Activated naive CD4-positive, alpha-beta T cell treated with anti-CD3 and anti-CD28 coated beads, Interleukin-2, amount 50 U/mL, for 24 hours (primary cell): ENCODE data around the gene MUC20.
"Not testable (repeated sequence)": the region's sequence is repeated elsewhere in the genome, so short reads cannot be mapped to it uniquely, and the experiment has no call there.

Experiments used
- H3K27ac Mint-ChIP-seq: one replicate; pipeline ENCODE4 v1.8.0; 2021; ENCODE audit warnings: mild to moderate bottlenecking, mixed read lengths
- H3K27me3 Mint-ChIP-seq: one replicate; pipeline ENCODE4 v1.8.0; 2021; ENCODE audit warnings: mixed read lengths
- H3K36me3 Mint-ChIP-seq: one replicate; pipeline ENCODE4 v1.8.0; 2021; ENCODE audit warnings: mixed read lengths
- H3K4me1 Mint-ChIP-seq: one replicate; pipeline ENCODE4 v1.8.0; 2021; ENCODE audit warnings: mixed read lengths
- H3K4me3 Mint-ChIP-seq: one replicate; pipeline ENCODE4 v1.8.0; 2021; ENCODE audit warnings: mild to moderate bottlenecking, mixed read lengths
- H3K9me3 Mint-ChIP-seq: one replicate; pipeline ENCODE4 v1.8.0; 2021; ENCODE audit warnings: mixed read lengths

Gene MUC20

GRCh38 chr3:195689184-195690070 lies 31.4 kb upstream of the MUC20 start:
- H3K4me3 Mint-ChIP-seq, H3K4me1 Mint-ChIP-seq, H3K9me3 Mint-ChIP-seq, H3K27ac Mint-ChIP-seq, H3K27me3 Mint-ChIP-seq: not testable (repeated sequence)
- H3K36me3 Mint-ChIP-seq, result peaks cover 28% of the 10 kb centered on the region

- no peaks in the 10 kb centered on the region for H3K9me3 Mint-ChIP-seq
- H3K4me1 Mint-ChIP-seq, result peaks cover 9% of the 10 kb centered on the region
- no peaks in the 10 kb centered on the region for H3K27me3 Mint-ChIP-seq
- H3K27ac Mint-ChIP-seq, result no peak overlapping the region
- H3K36me3 Mint-ChIP-seq, result peaks cover 29% of the 10 kb centered on the region
- H3K4me3 Mint-ChIP-seq, result no peak overlapping the region
Observed at GRCh38 chr3:195690951-195691350, 29.8 kb upstream of the MUC20 start.

GRCh38 chr3:195691596-195692353 lies 29.0 kb upstream of the MUC20 start:
- Mint-ChIP-seq H3K36me3 (peaks cover 26% of the 10 kb centered on the region), H3K27ac (peak overlapping the region; percentile 56)
- not testable (repeated sequence) for H3K9me3 Mint-ChIP-seq, H3K27me3 Mint-ChIP-seq, H3K4me3 Mint-ChIP-seq, H3K4me1 Mint-ChIP-seq

GRCh38 chr3:195692354-195692685 lies 28.5 kb upstream of the MUC20 start:
- no peaks in the 10 kb centered on the region for H3K9me3 Mint-ChIP-seq
- H3K27me3 Mint-ChIP-seq, result no peaks in the 10 kb centered on the region
- no peak overlapping the region for H3K4me3 Mint-ChIP-seq
- H3K27ac Mint-ChIP-seq, result peak overlapping the region; percentile 56
- H3K4me1 Mint-ChIP-seq, result peaks cover 9% of the 10 kb centered on the region
- peaks cover 26% of the 10 kb centered on the region for H3K36me3 Mint-ChIP-seq

GRCh38 chr3:195692781-195693427 lies 27.9 kb upstream of the MUC20 start:
- H3K4me1 Mint-ChIP-seq, result peaks cover 9% of the 10 kb centered on the region
- H3K4me3 Mint-ChIP-seq, result no peak overlapping the region
- no peaks in the 10 kb centered on the region for H3K9me3 Mint-ChIP-seq
- H3K27me3 Mint-ChIP-seq, result no peaks in the 10 kb centered on the region
- H3K27ac Mint-ChIP-seq, result no peak overlapping the region
- H3K36me3 Mint-ChIP-seq, result peaks cover 28% of the 10 kb centered on the region

GRCh38 chr3:195693428-195694216 lies 27.2 kb upstream of the MUC20 start:
- H3K27me3 Mint-ChIP-seq, result no peaks in the 10 kb centered on the region
- H3K4me1 Mint-ChIP-seq, result peaks cover 9% of the 10 kb centered on the region
- H3K36me3 Mint-ChIP-seq, result peaks cover 32% of the 10 kb centered on the region
- no peaks in the 10 kb centered on the region for H3K9me3 Mint-ChIP-seq
- no peak overlapping the region for H3K4me3 Mint-ChIP-seq
- peak overlapping the region; percentile 36 for H3K27ac Mint-ChIP-seq

GRCh38 chr3:195694217-195695076 lies 26.3 kb upstream of the MUC20 start:
- H3K27ac Mint-ChIP-seq, result not testable (repeated sequence)

GRCh38 chr3:195696632-195697278 lies 24.0 kb upstream of the MUC20 start:
- Mint-ChIP-seq H3K4me3 (no peak overlapping the region), H3K9me3 (no peaks in the 10 kb centered on the region), H3K4me1 (peaks cover 7% of the 10 kb centered on the region), H3K36me3 (peaks cover 31% of the 10 kb centered on the region), H3K27ac (no peak overlapping the region), H3K27me3 (no peaks in the 10 kb centered on the region)

More at GRCh38 chr3:195694217-195695076, 26.3 kb upstream of the MUC20 start:
- not testable (repeated sequence) for H3K27me3 Mint-ChIP-seq, H3K4me1 Mint-ChIP-seq, H3K9me3 Mint-ChIP-seq, H3K4me3 Mint-ChIP-seq
- peaks cover 32% of the 10 kb centered on the region for H3K36me3 Mint-ChIP-seq

- Mint-ChIP-seq H3K36me3 (peaks cover 23% of the 10 kb centered on the region), H3K4me3 (no peak overlapping the region), H3K9me3 (no peaks in the 10 kb centered on the region), H3K27me3 (no peaks in the 10 kb centered on the region), H3K27ac (peak overlapping the region; percentile 46), H3K4me1 (no peaks in the 10 kb centered on the region)
Observed at GRCh38 chr3:195697582-195698324, 23.0 kb upstream of the MUC20 start.

- H3K27me3 Mint-ChIP-seq, result no peaks in the 10 kb centered on the region
- H3K27ac Mint-ChIP-seq, result no peak overlapping the region
- no peaks in the 10 kb centered on the region for H3K4me1 Mint-ChIP-seq
- H3K4me3 Mint-ChIP-seq, result no peak overlapping the region
- H3K9me3 Mint-ChIP-seq, result no peaks in the 10 kb centered on the region
- H3K36me3 Mint-ChIP-seq, result peaks cover 23% of the 10 kb centered on the region
Observed at GRCh38 chr3:195698325-195698646, 22.5 kb upstream of the MUC20 start.

- peaks cover 19% of the 10 kb centered on the region for H3K36me3 Mint-ChIP-seq
- no peak overlapping the region for H3K4me3 Mint-ChIP-seq
- H3K4me1 Mint-ChIP-seq, result no peaks in the 10 kb centered on the region
- H3K9me3 Mint-ChIP-seq, result no peaks in the 10 kb centered on the region
- H3K27ac Mint-ChIP-seq, result peak overlapping the region; percentile 3
- no peaks in the 10 kb centered on the region for H3K27me3 Mint-ChIP-seq
Observed at GRCh38 chr3:195698647-195699387, 22.0 kb upstream of the MUC20 start.

GRCh38 chr3:195699388-195699771 lies 21.4 kb upstream of the MUC20 start:
- Mint-ChIP-seq H3K4me1 (no peaks in the 10 kb centered on the region), H3K4me3 (no peak overlapping the region), H3K27me3 (no peaks in the 10 kb centered on the region), H3K27ac (no peak overlapping the region), H3K36me3 (peaks cover 16% of the 10 kb centered on the region), H3K9me3 (no peaks in the 10 kb centered on the region)

GRCh38 chr3:195699860-195700259 lies 20.9 kb upstream of the MUC20 start:
- Mint-ChIP-seq H3K36me3 (peaks cover 16% of the 10 kb centered on the region), H3K27me3 (no peaks in the 10 kb centered on the region), H3K4me1 (no peaks in the 10 kb centered on the region), H3K27ac (no peak overlapping the region), H3K4me3 (no peak overlapping the region), H3K9me3 (no peaks in the 10 kb centered on the region)
